GM19463 (cell line): ENCODE results near the gene ATP7B.
A peak's percentile ranks its signal among the peaks of the same experiment; 100 is the strongest.
"Not testable (repeated sequence)": the region's sequence is repeated elsewhere in the genome, so short reads cannot be mapped to it uniquely, and the experiment has no call there.

Source experiments
- ATAC-seq: cut with Tn5 transposase; IDR thresholded peaks from one replicate; pipeline ENCODE4 v1.9.1; 2021; ENCODE audit warnings: mild to moderate bottlenecking, moderate library complexity; ENCODE audit not compliant: unreplicated experiment

ATP7B gene

DNA sequence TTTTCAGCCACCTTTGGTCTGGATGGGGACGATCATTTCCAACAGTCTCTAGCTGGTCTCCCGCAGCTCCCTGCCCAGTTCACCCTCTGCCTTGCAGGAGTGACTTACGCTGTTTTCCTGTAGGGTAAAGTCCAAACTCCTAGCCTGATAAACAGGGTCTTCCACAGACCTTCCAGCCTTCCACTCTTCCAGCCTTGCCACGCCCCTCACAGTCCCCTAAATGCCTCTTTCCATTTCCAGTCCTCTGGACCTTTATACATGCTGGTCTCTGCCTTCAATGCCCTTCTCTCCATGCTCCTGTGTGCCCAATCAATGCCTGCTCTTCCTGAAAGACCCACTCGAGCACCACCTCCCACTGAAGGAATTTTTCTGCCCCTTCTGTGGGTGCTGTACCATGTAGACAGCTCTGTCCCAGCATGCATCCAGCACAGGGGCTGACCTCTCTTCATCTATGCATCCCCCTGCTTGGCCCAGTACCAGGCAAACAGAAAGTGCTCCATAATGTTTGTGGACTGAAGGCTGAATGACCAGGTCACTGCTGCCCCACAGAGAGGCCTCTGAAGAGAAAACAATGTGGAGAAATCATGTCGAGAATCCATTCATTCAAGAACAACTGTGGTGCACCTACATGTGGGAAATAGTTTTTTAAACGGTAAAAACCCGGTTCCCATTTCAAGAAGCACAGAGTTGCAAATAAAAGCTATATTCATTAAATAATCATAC, 4.6 kb downstream of the ATP7B start:
- ATAC-seq = no peak

DNA sequence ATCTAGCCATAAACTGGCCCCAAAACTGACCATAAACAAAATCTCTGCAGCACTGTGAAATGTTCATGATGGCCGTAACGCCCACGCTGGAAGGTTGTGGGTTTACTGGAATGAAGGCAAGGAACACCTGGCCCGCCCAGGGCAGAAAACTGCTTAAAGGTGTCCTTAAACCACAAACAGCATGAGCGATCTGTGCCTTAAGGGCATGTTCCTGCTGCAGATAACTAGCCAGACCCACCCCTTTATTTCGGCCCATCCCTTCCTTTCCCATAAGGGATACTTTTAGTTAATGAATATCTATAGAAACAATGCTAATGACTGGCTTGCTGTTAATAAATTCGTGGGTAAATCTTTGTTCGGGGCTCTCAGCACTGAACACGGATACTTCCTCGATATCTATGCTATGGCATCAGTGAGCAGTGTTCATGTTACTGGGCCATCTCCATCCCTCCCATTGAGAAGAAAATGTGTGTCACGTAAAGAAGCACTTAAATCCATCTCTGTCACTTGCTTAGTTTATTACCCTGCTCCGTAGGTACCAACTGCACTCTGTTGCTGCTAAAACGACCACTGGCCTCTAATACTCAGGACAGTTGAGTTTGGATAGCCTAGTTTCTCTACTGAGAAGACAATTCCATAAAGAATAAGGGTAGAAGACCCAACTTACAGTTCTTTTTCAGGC, 5.3 kb downstream of the ATP7B start:
- no peak for ATAC-seq

GRCh38 chr13:52004511-52005170, 6.6 kb downstream of the ATP7B start:
- no peak for ATAC-seq

DNA sequence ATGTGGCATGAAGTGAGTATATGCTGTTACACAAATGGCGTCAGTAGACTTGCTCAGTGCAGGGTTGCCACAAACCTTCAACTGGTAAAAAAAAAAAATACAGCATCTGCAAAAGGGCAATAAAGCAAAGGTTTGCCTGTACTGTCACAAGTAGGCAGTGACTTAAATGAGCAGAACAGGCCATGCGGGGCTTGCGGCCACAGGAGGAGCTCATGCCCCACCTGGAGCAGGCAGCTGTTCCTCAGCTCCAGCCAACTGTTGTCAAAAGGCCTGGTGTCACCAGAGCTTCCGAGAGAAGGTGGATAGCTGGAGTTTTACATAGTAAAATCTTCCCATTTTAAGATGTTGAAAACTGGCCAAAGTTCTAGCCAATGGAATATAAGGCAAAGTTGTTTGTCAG, 7.7 kb downstream of the ATP7B start:
- ATAC-seq = no peak

DNA sequence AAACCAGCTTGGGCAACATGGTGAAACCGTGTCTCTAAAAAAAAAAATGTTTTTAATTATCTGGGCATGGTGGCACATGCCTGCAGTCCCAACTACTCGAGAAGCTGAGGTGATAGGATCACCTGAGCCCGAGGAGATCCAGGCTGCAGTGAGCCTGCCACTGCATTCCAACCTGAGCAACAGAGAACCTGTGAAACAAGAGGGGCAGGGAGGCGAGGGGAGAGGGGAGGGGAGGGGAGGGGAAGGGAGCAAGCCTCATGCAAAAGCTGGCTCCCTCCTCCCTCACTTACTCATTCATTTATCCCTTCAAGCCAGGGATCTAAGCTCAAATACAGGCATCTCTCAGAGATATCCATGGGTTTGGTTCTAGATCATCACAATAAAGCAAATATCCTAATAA, 8.9 kb downstream of the ATP7B start:
- no peak for ATAC-seq

GRCh38 chr13:52001120-52001731, 10.0 kb downstream of the ATP7B start:
- ATAC-seq = peak; percentile 78

GRCh38 chr13:51999921-52000320, 11.3 kb downstream of the ATP7B start:
- ATAC-seq = no peak

GRCh38 chr13:51999510-51999911, 11.7 kb downstream of the ATP7B start:
- no peak for ATAC-seq

DNA sequence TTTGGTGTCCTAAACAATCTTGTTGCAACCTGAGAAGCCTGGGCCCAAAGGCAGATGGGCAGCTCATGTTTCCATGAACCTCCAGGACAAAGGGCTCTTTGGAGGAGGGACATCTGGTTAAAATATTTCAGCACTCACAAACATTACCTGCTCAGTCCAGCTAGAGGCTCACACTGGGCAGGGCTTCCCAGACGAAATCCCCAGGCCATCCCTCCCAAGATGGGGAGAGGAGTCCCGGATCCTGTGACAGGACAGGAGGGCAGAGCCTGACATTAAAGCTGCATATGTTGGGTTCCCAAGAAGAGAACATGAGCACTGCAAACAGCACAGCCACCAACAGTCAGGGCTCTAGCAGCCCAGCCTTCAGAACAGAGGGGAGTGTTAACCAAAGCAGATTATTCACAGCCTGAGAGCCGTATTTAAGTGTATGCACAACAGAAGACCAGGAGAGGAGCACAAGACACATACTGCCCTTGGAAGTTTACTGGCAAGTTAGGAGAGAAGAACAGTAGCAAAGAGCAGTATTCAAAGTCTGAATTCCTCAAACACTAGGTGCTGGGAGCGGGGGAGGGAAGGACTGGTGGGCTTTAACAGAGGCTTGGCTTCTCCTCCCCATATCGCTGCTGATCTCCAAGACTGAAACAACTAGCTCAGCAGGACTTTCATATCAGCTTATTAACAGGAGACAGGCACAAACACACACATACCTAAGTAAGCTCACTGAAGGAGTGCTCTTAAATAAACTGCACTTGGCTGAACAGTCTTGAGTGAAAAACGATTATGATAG, 12.3 kb downstream of the ATP7B start:
- no peak for ATAC-seq

GRCh38 chr13:51997641-51998330, 13.5 kb downstream of the ATP7B start:
- ATAC-seq = no peak

DNA sequence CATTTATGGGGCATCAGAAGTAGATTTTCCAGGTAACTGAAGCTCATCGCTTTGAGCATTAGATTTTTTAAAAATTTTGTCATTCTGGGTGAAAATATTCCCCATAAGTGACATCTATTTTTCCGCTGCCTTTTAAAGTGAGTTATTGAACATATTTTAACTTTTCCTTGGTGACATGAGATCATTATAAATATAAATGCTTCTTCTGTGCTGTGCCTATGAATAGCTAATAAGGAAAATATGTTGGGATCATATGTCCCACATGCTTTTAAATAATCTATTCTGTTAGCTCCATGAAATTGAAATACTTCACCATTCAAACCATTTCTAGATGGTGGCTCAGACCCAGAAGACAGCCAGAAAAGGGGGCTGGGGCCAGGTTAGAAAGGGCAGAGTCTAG, 14.1 kb downstream of the ATP7B start:
- no peak for ATAC-seq

DNA sequence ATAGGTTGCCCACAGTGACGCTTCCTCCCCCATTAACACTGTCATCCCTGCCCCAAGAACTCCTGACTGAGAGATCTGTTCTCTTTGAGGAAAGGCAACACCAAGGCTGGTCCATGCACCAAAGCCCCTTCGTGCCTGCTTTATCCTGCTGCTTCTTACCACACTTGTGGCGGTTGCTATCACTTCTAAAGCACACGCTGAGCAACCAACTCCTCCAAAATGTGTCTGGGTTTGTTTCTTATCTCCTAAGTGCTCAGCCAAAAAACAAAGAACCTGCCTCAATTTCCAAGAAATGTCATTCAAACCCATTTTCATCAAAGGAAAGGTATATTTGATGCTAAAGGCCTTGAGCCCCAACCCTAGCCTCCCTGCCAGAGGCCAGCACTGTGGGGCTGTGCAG, 14.6 kb downstream of the ATP7B start:
- no peak for ATAC-seq

DNA sequence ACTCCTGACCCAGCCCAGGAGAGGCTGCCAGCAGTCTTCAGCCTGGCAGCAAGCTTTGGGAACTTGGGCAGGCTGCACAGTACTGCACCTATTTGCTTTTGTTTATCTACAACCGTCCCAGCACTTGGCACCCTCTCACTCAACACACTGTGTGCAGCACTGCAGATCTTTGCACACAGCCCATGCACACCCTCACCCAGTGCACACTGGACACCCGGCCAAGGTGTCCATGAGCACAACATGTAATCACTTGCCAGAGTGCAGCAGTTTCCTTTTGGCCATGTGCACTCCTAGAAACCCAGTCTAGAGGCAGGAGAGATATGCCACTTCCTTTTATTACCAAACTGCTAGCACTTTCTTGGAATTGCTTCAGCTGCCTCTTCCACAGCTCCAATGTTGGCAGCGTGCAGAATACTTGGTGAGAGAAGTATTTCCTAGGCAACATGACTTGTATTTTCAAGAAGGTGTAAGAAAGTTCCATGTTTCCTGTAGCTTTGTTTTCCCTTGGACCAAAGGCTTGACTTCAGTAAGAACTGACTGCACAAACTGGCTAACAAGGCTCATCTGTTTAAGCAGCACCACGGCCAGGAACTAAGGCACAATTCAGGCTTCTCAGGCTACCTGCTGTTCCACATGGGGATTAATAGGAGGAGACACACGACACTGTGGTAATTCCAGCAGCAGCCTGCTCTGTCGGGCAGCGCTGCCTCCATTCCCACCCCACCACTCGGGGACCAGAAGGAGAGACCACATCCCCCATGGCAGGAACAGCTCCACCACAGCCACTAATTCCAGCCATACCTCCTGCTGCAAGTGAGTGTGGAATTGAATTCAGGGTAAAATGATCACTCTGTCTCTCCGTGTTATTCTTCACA, 15.3 kb downstream of the ATP7B start:
- ATAC-seq = no peak

DNA sequence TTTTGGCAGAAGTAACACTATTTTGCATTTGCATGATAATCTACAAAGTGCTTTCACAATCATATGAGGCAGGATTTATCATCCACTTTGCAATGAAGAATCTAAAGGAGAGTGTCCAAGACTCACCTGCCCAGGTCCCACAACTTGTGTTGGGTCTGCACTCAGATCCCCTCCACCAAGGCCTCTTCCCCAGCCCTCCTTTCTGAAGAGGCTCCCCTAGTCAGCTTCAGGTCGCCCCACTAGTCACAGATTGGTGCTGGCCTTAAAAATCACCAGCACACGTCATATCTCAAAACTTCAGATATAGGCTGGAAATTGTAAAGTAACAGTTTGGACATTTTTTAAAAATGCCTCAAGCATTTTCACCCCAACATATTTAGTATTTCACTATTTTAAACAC, 17.5 kb downstream of the ATP7B start:
- no peak for ATAC-seq

- no peak for ATAC-seq
Measured at GRCh38 chr13:51988988-51989618, 22.1 kb downstream of the ATP7B start.

GRCh38 chr13:51984904-51985303, 26.3 kb downstream of the ATP7B start:
- not testable (repeated sequence) for ATAC-seq

GRCh38 chr13:51983292-51983691, 28.0 kb downstream of the ATP7B start:
- ATAC-seq = not testable (repeated sequence)

- ATAC-seq = no peak
Measured at GRCh38 chr13:51981355-51981754, 29.9 kb downstream of the ATP7B start.

- ATAC-seq = no peak
Measured at GRCh38 chr13:51980908-51981307, 30.3 kb downstream of the ATP7B start.
